ENCODE results near the gene GIGYF2. TPM values are rescaled to one million over a fixed set of nuclear protein-coding genes. Genes with fewer than 3 reads are reported as not detected.

Gene GIGYF2
- total and polyA plus RNA-seq, 2 of the 4 experiments (the other 2 are of a cell fraction): 14.7 to 66.0 TPM

DNA sequence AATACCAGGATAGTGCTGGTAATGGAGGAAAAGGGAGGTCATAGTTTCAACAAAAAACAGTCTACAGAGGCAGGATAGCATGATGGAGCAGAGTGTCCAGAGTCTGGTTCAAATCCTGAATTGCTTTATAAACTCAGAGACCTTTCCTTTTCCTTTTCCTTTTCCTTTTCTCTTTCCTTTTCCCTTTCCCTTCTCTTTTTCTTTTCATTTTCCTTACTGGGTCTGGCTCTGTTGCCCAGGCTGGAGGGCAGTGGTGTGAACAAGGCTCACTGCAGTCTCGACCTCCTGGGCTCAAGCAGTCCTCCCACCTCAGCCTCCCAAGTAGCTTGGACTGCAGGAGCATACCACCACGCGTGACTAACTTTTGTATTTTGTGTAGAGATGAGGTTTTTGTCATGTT lies 31.7 kb downstream of the GIGYF2 start:
- H3K36me3 ChIP-seq (ENCODE audit: control insufficient read depth, insufficient read depth, low read length): peaks cover 13% of the 10 kb centered on the region
- no peak overlapping the region for H3K4ac ChIP-seq (ENCODE audit: low read depth, low read length)
- no peak overlapping the region for H3K14ac ChIP-seq (replicated peaks; ENCODE audit: low read depth, low read length)
- no peak overlapping the region for H3K4me2 ChIP-seq (ENCODE audit: low read depth, low read length)
- H3K27me3 ChIP-seq (ENCODE audit: control insufficient read depth, insufficient read depth, low read length): no peaks in the 10 kb centered on the region
- H2BK20ac ChIP-seq (ENCODE audit: low read depth, low read length): no peak overlapping the region
- intact Hi-C loops (cut with micrococcal nuclease) (no loop called here), in situ Hi-C loops (cut with MboI; ENCODE audit: low sequenced_read_pairs) (no loop called here), dilution Hi-C loops (cut with HindIII; ENCODE audit: low sequenced_read_pairs, unreplicated experiment) (no loop called here)
- ATAC-seq (ENCODE audit: low read depth) (no peak), DNase-seq (no peak)
- H3K9me3 ChIP-seq (ENCODE audit: control insufficient read depth, insufficient read depth, low read length): no peaks in the 10 kb centered on the region
- H4K91ac ChIP-seq (ENCODE audit: insufficient read depth, low read depth, low read length): no peak overlapping the region
- H3K9ac ChIP-seq (ENCODE audit: low read depth, low read length): no peak overlapping the region
- H3K79me1 ChIP-seq (ENCODE audit: low read depth in 1 of 2, low read length in 2 of 2): peaks cover 5 to 54% of the 10 kb centered on the region in 2 experiments
- no CpG with 5 or more reads among the region's 3 CpGs for WGBS, 2 experiments (ENCODE audit: extremely low coverage in 2 of 2, insufficient read length in 1 of 2)
- no peak overlapping the region for H2AFZ ChIP-seq (replicated peaks; ENCODE audit: low read length, poor library complexity)
- H2BK15ac ChIP-seq (ENCODE audit: low read depth, low read length): no peak overlapping the region
- H4K20me1 ChIP-seq (ENCODE audit: insufficient read depth, low read length): peaks cover 22% of the 10 kb centered on the region
- H3K4me1 ChIP-seq (ENCODE audit: control insufficient read depth, insufficient read depth, low read length): no peaks in the 10 kb centered on the region
- ChIA-PET POLR2A (ENCODE audit: unreplicated experiment) (no interaction called here), CTCF (no interaction called here)
- H2BK5ac ChIP-seq (ENCODE audit: low read depth, low read length, poor library complexity, severe bottlenecking): no peak overlapping the region
- H3K56ac ChIP-seq (ENCODE audit: extremely low read depth, insufficient read depth, low read length): no peak overlapping the region
- no peak overlapping the region for H3K4me3 ChIP-seq (ENCODE audit: insufficient read depth, low read depth, low read length)
- BruUV-seq (replicated peaks): no TSS peak
- no peak overlapping the region for H2AK5ac ChIP-seq (ENCODE audit: low read depth, low read length)
- H3K9me1 ChIP-seq (ENCODE audit: insufficient read depth, low read length): no peaks in the 10 kb centered on the region
- H2BK120ac ChIP-seq (ENCODE audit: low read depth, low read length): no peak overlapping the region
- H3K23ac ChIP-seq (ENCODE audit: low read depth, low read length): no peak overlapping the region
- TF ChIP-seq CEBPB (IDR thresholded peaks at IDR 0.05; ENCODE audit: low read depth, low read length): no peak
- TF ChIP-seq MXI1 (IDR thresholded peaks at IDR 0.05; ENCODE audit: borderline replicate concordance, low read depth, low read length): no peak
- no peak for TF ChIP-seq MAFK (IDR thresholded peaks at IDR 0.05; ENCODE audit: low read depth, low read length)
- TF ChIP-seq POLR2A (IDR thresholded peaks at IDR 0.05; ENCODE audit: low read depth, low read length): no peak
- TF ChIP-seq CHD1 (IDR thresholded peaks at IDR 0.05; ENCODE audit: low read depth, low read length): no peak
- TF ChIP-seq, protein P1, sequence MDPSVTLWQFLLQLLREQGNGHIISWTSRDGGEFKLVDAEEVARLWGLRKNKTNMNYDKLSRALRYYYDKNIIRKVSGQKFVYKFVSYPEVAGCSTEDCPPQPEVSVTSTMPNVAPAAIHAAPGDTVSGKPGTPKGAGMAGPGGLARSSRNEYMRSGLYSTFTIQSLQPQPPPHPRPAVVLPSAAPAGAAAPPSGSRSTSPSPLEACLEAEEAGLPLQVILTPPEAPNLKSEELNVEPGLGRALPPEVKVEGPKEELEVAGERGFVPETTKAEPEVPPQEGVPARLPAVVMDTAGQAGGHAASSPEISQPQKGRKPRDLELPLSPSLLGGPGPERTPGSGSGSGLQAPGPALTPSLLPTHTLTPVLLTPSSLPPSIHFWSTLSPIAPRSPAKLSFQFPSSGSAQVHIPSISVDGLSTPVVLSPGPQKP (IDR thresholded peaks at IDR 0.05; ENCODE audit: borderline replicate concordance, low read depth, low read length): no peak
- TF ChIP-seq RCOR1 (IDR thresholded peaks at IDR 0.05; ENCODE audit: insufficient replicate concordance, low read length): no peak
- no peak for TF ChIP-seq BHLHE40 (IDR thresholded peaks at IDR 0.05; ENCODE audit: low read depth, low read length)
- TF ChIP-seq NFE2L2 (IDR thresholded peaks at IDR 0.05; ENCODE audit: low read depth, low read length): no peak
- TF ChIP-seq, protein P2, sequence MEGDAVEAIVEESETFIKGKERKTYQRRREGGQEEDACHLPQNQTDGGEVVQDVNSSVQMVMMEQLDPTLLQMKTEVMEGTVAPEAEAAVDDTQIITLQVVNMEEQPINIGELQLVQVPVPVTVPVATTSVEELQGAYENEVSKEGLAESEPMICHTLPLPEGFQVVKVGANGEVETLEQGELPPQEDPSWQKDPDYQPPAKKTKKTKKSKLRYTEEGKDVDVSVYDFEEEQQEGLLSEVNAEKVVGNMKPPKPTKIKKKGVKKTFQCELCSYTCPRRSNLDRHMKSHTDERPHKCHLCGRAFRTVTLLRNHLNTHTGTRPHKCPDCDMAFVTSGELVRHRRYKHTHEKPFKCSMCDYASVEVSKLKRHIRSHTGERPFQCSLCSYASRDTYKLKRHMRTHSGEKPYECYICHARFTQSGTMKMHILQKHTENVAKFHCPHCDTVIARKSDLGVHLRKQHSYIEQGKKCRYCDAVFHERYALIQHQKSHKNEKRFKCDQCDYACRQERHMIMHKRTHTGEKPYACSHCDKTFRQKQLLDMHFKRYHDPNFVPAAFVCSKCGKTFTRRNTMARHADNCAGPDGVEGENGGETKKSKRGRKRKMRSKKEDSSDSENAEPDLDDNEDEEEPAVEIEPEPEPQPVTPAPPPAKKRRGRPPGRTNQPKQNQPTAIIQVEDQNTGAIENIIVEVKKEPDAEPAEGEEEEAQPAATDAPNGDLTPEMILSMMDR (conservative IDR thresholded peaks at IDR 0.05; ENCODE audit: low read depth, low read length): no peak
- no peak for TF ChIP-seq RFX5 (IDR thresholded peaks at IDR 0.05; ENCODE audit: low read depth, low read length)
- no peak for TF ChIP-seq FOS (IDR thresholded peaks at IDR 0.05; ENCODE audit: low read depth, low read length)
- TF ChIP-seq SMC3 (IDR thresholded peaks at IDR 0.05; ENCODE audit: low read depth, low read length): no peak
- TF ChIP-seq RAD21 (IDR thresholded peaks at IDR 0.05; ENCODE audit: low read length): no peak
- TF ChIP-seq, protein P3, sequence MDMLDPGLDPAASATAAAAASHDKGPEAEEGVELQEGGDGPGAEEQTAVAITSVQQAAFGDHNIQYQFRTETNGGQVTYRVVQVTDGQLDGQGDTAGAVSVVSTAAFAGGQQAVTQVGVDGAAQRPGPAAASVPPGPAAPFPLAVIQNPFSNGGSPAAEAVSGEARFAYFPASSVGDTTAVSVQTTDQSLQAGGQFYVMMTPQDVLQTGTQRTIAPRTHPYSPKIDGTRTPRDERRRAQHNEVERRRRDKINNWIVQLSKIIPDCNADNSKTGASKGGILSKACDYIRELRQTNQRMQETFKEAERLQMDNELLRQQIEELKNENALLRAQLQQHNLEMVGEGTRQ (IDR thresholded peaks at IDR 0.05; ENCODE audit: low read depth, low read length): no peak
- no peak for TF ChIP-seq MAZ (IDR thresholded peaks at IDR 0.05; ENCODE audit: borderline replicate concordance, low read depth, low read length)
- no peak overlapping the region for H4K5ac ChIP-seq (ENCODE audit: low read depth, low read length)
- no peak overlapping the region for H3K27ac ChIP-seq (ENCODE audit: insufficient read depth, low read length)
- H3K18ac ChIP-seq (ENCODE audit: low read depth, low read length): no peak overlapping the region
- no peak overlapping the region for H4K8ac ChIP-seq (ENCODE audit: low read depth in 2 of 2, low read length in 2 of 2)
- H2AK9ac ChIP-seq (replicated peaks; ENCODE audit: low read depth, low read length, poor library complexity): no peak overlapping the region

All from IMR-90 (cell line).